Measurements from ENCODE around the gene TRIM17. TPM values are rescaled to one million over a fixed set of nuclear protein-coding genes. Genes with fewer than 3 reads are reported as not detected.

TRIM17 gene
- total RNA-seq, 6 experiments from 2014 or later, result 0.23 to 0.36 (median 0.30) TPM; not detected in 3

GRCh38 chr1:228373681-228374571, 42.7 kb downstream of the TRIM17 start:
- H3K4me3 Mint-ChIP-seq, result no peak overlapping the region
- DNase-seq, result no peak
- H3K27ac Mint-ChIP-seq, result no peak overlapping the region
- no peaks in the 10 kb centered on the region for H3K9me3 Mint-ChIP-seq
- no peaks in the 10 kb centered on the region for H3K36me3 Mint-ChIP-seq (ENCODE audit: low read depth)
- no peak for TF ChIP-seq CTCF (IDR thresholded peaks at IDR 0.05)
- peaks cover 9% of the 10 kb centered on the region for H3K4me1 Mint-ChIP-seq (ENCODE audit: low read depth)
- H3K27me3 Mint-ChIP-seq (ENCODE audit: insufficient read depth), result peaks cover 5% of the 10 kb centered on the region

GRCh38 chr1:228373004-228373680, 43.5 kb downstream of the TRIM17 start:
- DNase-seq, result no peak
- H3K4me3 Mint-ChIP-seq, result no peak overlapping the region

GRCh38 chr1:228372183-228373003, 44.3 kb downstream of the TRIM17 start:
- no peak for TF ChIP-seq CTCF (IDR thresholded peaks at IDR 0.05)
- no peak overlapping the region for H3K4me3 Mint-ChIP-seq
- peaks cover 2% of the 10 kb centered on the region; the same call in 1 of the 2 replicates for H3K27me3 Mint-ChIP-seq (ENCODE audit: insufficient read depth)
- H3K9me3 Mint-ChIP-seq, result no peaks in the 10 kb centered on the region
- no peak overlapping the region for H3K27ac Mint-ChIP-seq
- no peaks in the 10 kb centered on the region for H3K36me3 Mint-ChIP-seq (ENCODE audit: low read depth)
- no peak for DNase-seq
- peaks cover 5% of the 10 kb centered on the region; the same call in 1 of the 2 replicates for H3K4me1 Mint-ChIP-seq (ENCODE audit: low read depth)

More at GRCh38 chr1:228373004-228373680, 43.5 kb downstream of the TRIM17 start:
- Mint-ChIP-seq H3K27ac (no peak overlapping the region), H3K4me1 (ENCODE audit: low read depth) (peaks cover 5% of the 10 kb centered on the region; the same call in 1 of the 2 replicates), H3K36me3 (ENCODE audit: low read depth) (no peaks in the 10 kb centered on the region), H3K27me3 (ENCODE audit: insufficient read depth) (peaks cover 2% of the 10 kb centered on the region; the same call in 1 of the 2 replicates), H3K9me3 (no peaks in the 10 kb centered on the region)
- TF ChIP-seq CTCF (IDR thresholded peaks at IDR 0.05), result no peak

- no peak for TF ChIP-seq CTCF (IDR thresholded peaks at IDR 0.05)
- Mint-ChIP-seq H3K4me1 (ENCODE audit: low read depth) (peaks cover 5% of the 10 kb centered on the region; the same call in 1 of the 2 replicates), H3K27me3 (ENCODE audit: insufficient read depth) (peaks cover 2% of the 10 kb centered on the region; the same call in 1 of the 2 replicates), H3K27ac (no peak overlapping the region), H3K36me3 (ENCODE audit: low read depth) (no peaks in the 10 kb centered on the region), H3K4me3 (no peak overlapping the region), H3K9me3 (no peaks in the 10 kb centered on the region)
- no peak for DNase-seq
Measured at GRCh38 chr1:228371741-228372182, 44.9 kb downstream of the TRIM17 start.

Measured in HFFc6 (cell line).